Osteoblast (primary cell): Measurements from ENCODE around the gene VTN. TPM values are rescaled to one million over a fixed set of nuclear protein-coding genes. Genes with fewer than 3 reads are reported as not detected.

Experiments
- DNase-seq: peaks from one replicate; pipeline ENCODE4 v3.0.0; 2011; ENCODE audit warnings: low spot score, mixed read lengths; ENCODE audit not compliant: insufficient read length; ENCODE audit errors: missing footprints
- H2AFZ ChIP-seq: 2 replicates; pipeline ENCODE4 v1.6.0; 2011; ENCODE audit warnings: mild to moderate bottlenecking, low read length
- H3K27ac ChIP-seq: 2 replicates; pipeline ENCODE4 v1.5.1; 2011; ENCODE audit warnings: mild to moderate bottlenecking, low read depth, low read length, moderate library complexity
- H3K27me3 ChIP-seq: 2 replicates; pipeline ENCODE4 v1.6.0; 2012; ENCODE audit warnings: mild to moderate bottlenecking, control low read depth, inconsistent platforms, low read length, moderate library complexity; ENCODE audit not compliant: insufficient read depth
- H3K36me3 ChIP-seq: 2 replicates; pipeline ENCODE4 v1.5.1; 2011; ENCODE audit warnings: mild to moderate bottlenecking, low read length, control low read depth, moderate library complexity; ENCODE audit not compliant: insufficient read depth
- H3K4me1 ChIP-seq: 2 replicates; pipeline ENCODE4 v1.5.1; 2011; ENCODE audit warnings: mild to moderate bottlenecking, low read length, control low read depth, moderate library complexity; ENCODE audit not compliant: insufficient read depth
- H3K4me2 ChIP-seq: 2 replicates; pipeline ENCODE4 v1.6.0; 2011; ENCODE audit warnings: mild to moderate bottlenecking, low read length; ENCODE audit not compliant: insufficient read depth
- H3K4me3 ChIP-seq: fragments of 200-600 bp; sonication (generic); 3 replicates; pipeline ENCODE4 v1.5.1; 2012; ENCODE audit warnings: mild to moderate bottlenecking, low read length, inconsistent platforms; ENCODE audit not compliant: insufficient read depth
- H3K79me2 ChIP-seq: 2 replicates; pipeline ENCODE4 v1.6.0; 2012; ENCODE audit warnings: mild to moderate bottlenecking, low read length, control low read depth, inconsistent platforms; ENCODE audit not compliant: insufficient read depth
- H3K9me3 ChIP-seq: 2 replicates; pipeline ENCODE4 v1.5.1; 2011; ENCODE audit warnings: low read depth, low read length, control low read depth
- H4K20me1 ChIP-seq: 2 replicates; pipeline ENCODE4 v1.6.0; 2012; ENCODE audit warnings: mild to moderate bottlenecking, low read length, control low read depth; ENCODE audit not compliant: insufficient read depth
- total RNA-seq: library from RNA; depleted of rRNA; stranded (reverse); fragments of >200 nt; gene quantifications from 2 replicates; pipeline ENCODE4 v1.2.3, GENCODE V29; 2012
- TF ChIP-seq, protein P1 (sequence below): IDR thresholded peaks from 2 replicates; pipeline ENCODE4 v1.5.1; 2011; ENCODE audit warnings: mild to moderate bottlenecking, low read depth, low read length, moderate library complexity; ENCODE audit errors: extremely low read depth

Gene VTN
- total RNA-seq, 1 donor = not detected

- Histone ChIP-seq H3K27me3 (no peaks in the 10 kb centered on the region), H3K4me3 (peak overlapping the region; percentile 89), H3K36me3 (peaks cover 24% of the 10 kb centered on the region), H2AFZ (no peak overlapping the region), H4K20me1 (no peaks in the 10 kb centered on the region), H3K27ac (no peak overlapping the region), H3K4me2 (no peak overlapping the region), H3K4me1 (peaks cover 9% of the 10 kb centered on the region), H3K9me3 (no peaks in the 10 kb centered on the region), H3K79me2 (no peaks in the 10 kb centered on the region)
- no peak for DNase-seq
- TF ChIP-seq, protein P1, sequence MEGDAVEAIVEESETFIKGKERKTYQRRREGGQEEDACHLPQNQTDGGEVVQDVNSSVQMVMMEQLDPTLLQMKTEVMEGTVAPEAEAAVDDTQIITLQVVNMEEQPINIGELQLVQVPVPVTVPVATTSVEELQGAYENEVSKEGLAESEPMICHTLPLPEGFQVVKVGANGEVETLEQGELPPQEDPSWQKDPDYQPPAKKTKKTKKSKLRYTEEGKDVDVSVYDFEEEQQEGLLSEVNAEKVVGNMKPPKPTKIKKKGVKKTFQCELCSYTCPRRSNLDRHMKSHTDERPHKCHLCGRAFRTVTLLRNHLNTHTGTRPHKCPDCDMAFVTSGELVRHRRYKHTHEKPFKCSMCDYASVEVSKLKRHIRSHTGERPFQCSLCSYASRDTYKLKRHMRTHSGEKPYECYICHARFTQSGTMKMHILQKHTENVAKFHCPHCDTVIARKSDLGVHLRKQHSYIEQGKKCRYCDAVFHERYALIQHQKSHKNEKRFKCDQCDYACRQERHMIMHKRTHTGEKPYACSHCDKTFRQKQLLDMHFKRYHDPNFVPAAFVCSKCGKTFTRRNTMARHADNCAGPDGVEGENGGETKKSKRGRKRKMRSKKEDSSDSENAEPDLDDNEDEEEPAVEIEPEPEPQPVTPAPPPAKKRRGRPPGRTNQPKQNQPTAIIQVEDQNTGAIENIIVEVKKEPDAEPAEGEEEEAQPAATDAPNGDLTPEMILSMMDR = no peak
These were observed 34.3 kb upstream of the VTN start for GRCh38 chr17:28404461-28404811.

DNA sequence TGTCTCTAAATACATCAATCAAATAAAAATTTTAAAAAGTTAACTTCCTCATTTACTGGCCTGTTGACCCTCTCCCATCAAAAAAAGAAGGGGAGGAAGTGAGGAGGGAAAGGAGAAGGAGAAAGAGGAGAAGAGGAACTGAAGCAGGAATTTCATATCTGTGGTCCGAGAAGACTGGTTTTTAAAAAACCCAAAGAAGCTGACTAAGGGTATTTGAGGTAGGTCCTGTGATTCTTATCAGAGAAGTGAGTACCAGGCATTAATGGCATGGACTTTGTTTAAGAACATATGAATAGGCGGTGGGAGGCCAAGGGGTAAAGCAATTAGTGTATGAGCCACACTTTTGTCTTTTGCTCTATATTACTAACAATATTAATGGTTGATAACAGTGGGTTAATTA is 33.9 kb upstream of the VTN start:
- H2AFZ ChIP-seq = no peak overlapping the region
- no peak overlapping the region for H3K27ac ChIP-seq
- H3K27me3 ChIP-seq = no peaks in the 10 kb centered on the region
- H3K79me2 ChIP-seq = no peaks in the 10 kb centered on the region
- DNase-seq = no peak
- H3K4me3 ChIP-seq = no peak overlapping the region
- H3K4me2 ChIP-seq = no peak overlapping the region
- H3K9me3 ChIP-seq = no peaks in the 10 kb centered on the region
- peaks cover 26% of the 10 kb centered on the region for H3K36me3 ChIP-seq
- no peaks in the 10 kb centered on the region for H4K20me1 ChIP-seq
- TF ChIP-seq, protein P1 = no peak
- H3K4me1 ChIP-seq = peaks cover 9% of the 10 kb centered on the region

DNA sequence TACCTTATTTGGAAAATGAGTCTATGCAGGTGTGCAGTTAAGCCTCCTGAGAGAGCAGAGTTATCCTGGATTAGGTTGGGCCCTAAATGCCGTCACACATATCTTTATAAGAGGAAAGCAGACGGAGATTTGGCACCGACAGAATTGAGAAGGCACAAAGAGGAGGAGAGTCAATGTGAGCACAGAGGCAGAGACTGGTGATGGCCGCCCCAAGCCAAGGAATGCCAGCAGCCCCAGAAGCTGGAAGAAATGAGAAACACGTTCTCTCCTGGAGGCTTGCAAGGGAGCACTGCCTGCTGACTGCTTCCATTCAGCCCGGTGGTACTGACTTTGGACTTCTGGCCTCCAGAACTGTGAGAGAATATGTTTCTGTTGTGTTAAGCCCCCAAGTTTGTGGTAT is 32.7 kb upstream of the VTN start:
- Histone ChIP-seq H3K27me3 (no peaks in the 10 kb centered on the region), H3K4me2 (no peak overlapping the region), H3K4me1 (peaks cover 14% of the 10 kb centered on the region), H3K79me2 (no peaks in the 10 kb centered on the region), H2AFZ (no peak overlapping the region), H3K9me3 (no peaks in the 10 kb centered on the region), H4K20me1 (peaks cover 4% of the 10 kb centered on the region), H3K36me3 (peaks cover 26% of the 10 kb centered on the region), H3K27ac (no peak overlapping the region), H3K4me3 (no peak overlapping the region)
- DNase-seq = no peak
- TF ChIP-seq, protein P1 = no peak

DNA sequence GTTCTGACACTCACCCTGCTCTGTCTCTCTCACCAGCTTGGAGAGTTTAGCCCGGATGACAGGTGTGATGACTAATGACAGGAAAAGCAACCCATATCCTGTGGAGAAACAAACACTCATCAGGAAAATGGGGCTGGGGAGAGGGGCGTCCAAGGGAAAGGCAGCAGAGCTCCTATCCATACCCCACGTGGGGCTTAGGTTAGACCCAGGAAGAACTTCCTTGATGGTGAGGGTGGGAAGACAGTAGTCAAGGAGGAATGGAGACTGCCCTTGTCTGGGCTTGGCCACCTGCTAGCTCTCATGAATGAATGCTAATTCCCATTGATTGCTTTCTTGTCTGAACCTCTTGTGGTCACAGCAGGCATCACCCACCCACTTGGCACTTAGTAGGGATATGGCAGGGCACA is 32.1 kb upstream of the VTN start:
- peaks cover 26% of the 10 kb centered on the region for H3K36me3 ChIP-seq
- no peak overlapping the region for H3K4me3 ChIP-seq
- no peaks in the 10 kb centered on the region for H3K9me3 ChIP-seq
- DNase-seq = peak; percentile 73
- H3K4me2 ChIP-seq = no peak overlapping the region
- H3K27me3 ChIP-seq = no peaks in the 10 kb centered on the region
- H3K27ac ChIP-seq = no peak overlapping the region
- TF ChIP-seq, protein P1 = no peak
- peaks cover 14% of the 10 kb centered on the region for H3K4me1 ChIP-seq
- no peak overlapping the region for H2AFZ ChIP-seq
- no peaks in the 10 kb centered on the region for H3K79me2 ChIP-seq
- H4K20me1 ChIP-seq = peaks cover 4% of the 10 kb centered on the region
